A549 (cell line): ENCODE measurements around the gene DIP2C. TPM values are rescaled to one million over a fixed set of nuclear protein-coding genes. Genes with fewer than 3 reads are reported as not detected.

Source experiments
- ATAC-seq, 2 experiments: fragments of 200-7000 bp in 1 of 2; fragments of >200 bp in 1 of 2; cut with Nextera tagmentation in 1 of 2; cut with Tn5 transposase in 1 of 2; 3 replicates each; pipeline versions ENCODE4 v1.8.0 to v1.9.1; 2018 to 2020; ENCODE audit warnings: mild to moderate bottlenecking in 1 of 2, moderate library complexity in 1 of 2
- CTCF ChIA-PET: fragments of 300-600 bp; sonication (Branson Sonifier 250); formaldehyde crosslinking; extraction: SDS; loops from one replicate; lab custom pipeline; 2021; ENCODE audit warnings: antibody characterized with exemption, inconsistent platforms; lab: Yijun Ruan, JAX
- POLR2A ChIA-PET: fragments of 350-600 bp; formaldehyde crosslinking; extraction: SDS; loops from one replicate; lab custom pipeline; 2021; ENCODE audit warnings: antibody characterized with exemption, inconsistent platforms; lab: Yijun Ruan, JAX
- DNase-seq, 2 experiments: peaks; one replicate each; pipeline versions ENCODE4 v3.0.0 to v3.0.0-alpha.2; 2011 to 2016; ENCODE audit warnings: low read depth in 1 of 2, low spot score in 1 of 2
- FAIRE-seq: peaks from 2 replicates; lab custom pipeline; 2011; peaks lifted over from hg19 to GRCh38; lab: Jason Lieb, UNC
- H3K27ac ChIP-seq, 2 experiments: fragments of >200 bp; sonication (Bioruptor Twin); formaldehyde crosslinking; 3 replicates each; pipeline ENCODE4 v1.5.1; 2016 to 2017
- H3K4me1 ChIP-seq: fragments of >200 bp; sonication (Bioruptor Twin); formaldehyde crosslinking; 3 replicates; pipeline ENCODE4 v1.6.1; 2016
- H3K4me2 ChIP-seq: fragments of >200 bp; sonication (Bioruptor Twin); formaldehyde crosslinking; 3 replicates; pipeline ENCODE4 v1.6.1; 2016
- H3K4me3 ChIP-seq: fragments of >200 bp; sonication (Bioruptor Twin); formaldehyde crosslinking; 3 replicates; pipeline ENCODE4 v1.5.1; 2016
- H3K9me3 ChIP-seq: fragments of >200 bp; sonication (Bioruptor Twin); formaldehyde crosslinking; 3 replicates; pipeline ENCODE4 v1.6.1; 2016
- BHLHE40 ChIP-seq: IDR thresholded peaks from 2 replicates; pipeline ENCODE4 v1.6.1; 2012; ENCODE audit warnings: low read depth, low read length, inconsistent platforms
- CBX2 ChIP-seq: fragments of 200-600 bp; sonication (generic); IDR thresholded peaks from 2 replicates; pipeline ENCODE4 v1.6.1; 2016; ENCODE audit warnings: low read depth, mild to moderate bottlenecking, borderline replicate concordance
- CEBPB ChIP-seq, 2 experiments: fragments of >200 bp in 1 of 2; sonication (Bioruptor Twin) in 1 of 2; formaldehyde crosslinking in 1 of 2; IDR thresholded peaks; 2 replicates each; pipeline ENCODE4 v1.6.1; 2012 to 2016
- CHD4 ChIP-seq: fragments of 200-600 bp; sonication (generic); IDR thresholded peaks from 2 replicates; pipeline ENCODE4 v1.6.1; 2016; ENCODE audit warnings: antibody characterized with exemption, mild to moderate bottlenecking, borderline replicate concordance
- EHF ChIP-seq: fragments of 250-450 bp; sonication (Bioruptor Pico); IDR thresholded peaks from 2 replicates; pipeline ENCODE4 v1.5.0; 2020; ENCODE audit warnings: mild to moderate bottlenecking
- EHMT2 ChIP-seq: fragments of 200-600 bp; sonication (generic); IDR thresholded peaks from 2 replicates; pipeline ENCODE4 v1.6.1; 2016; ENCODE audit warnings: antibody characterized with exemption, low read depth, mild to moderate bottlenecking, moderate library complexity
- ESRRA ChIP-seq: fragments of 150-350 bp; IDR thresholded peaks from 2 replicates; pipeline ENCODE4 v1.6.1; 2014; ENCODE audit warnings: mild to moderate bottlenecking, low read length, borderline replicate concordance
- FOSB ChIP-seq: fragments of 250-450 bp; sonication (Bioruptor Pico); IDR thresholded peaks from 2 replicates; pipeline ENCODE4 v1.5.0; 2020; ENCODE audit warnings: mild to moderate bottlenecking, moderate library complexity
- FOSL2 ChIP-seq, 2 experiments: fragments of 450-650 bp in 1 of 2; fragments of >200 bp in 1 of 2; sonication (Bioruptor Twin) in 1 of 2; formaldehyde crosslinking; IDR thresholded peaks; 2 replicates each; pipeline versions ENCODE4 v1.5.0 to v1.6.1; 2016 to 2020; ENCODE audit warnings: mild to moderate bottlenecking in 1 of 2, moderate library complexity in 1 of 2
- HEYL ChIP-seq: fragments of 250-450 bp; sonication (Bioruptor Pico); IDR thresholded peaks from 2 replicates; pipeline ENCODE4 v1.8.0; 2021; ENCODE audit warnings: mild to moderate bottlenecking, moderate library complexity
- HMGXB4 ChIP-seq: fragments of 250-450 bp; sonication (Bioruptor Pico); IDR thresholded peaks from 2 replicates; pipeline ENCODE4 v1.5.0; 2021; ENCODE audit warnings: mild to moderate bottlenecking, moderate library complexity, borderline replicate concordance
- HOXA7 ChIP-seq: fragments of 250-450 bp; sonication (Bioruptor Pico); IDR thresholded peaks from 2 replicates; pipeline ENCODE4 v1.5.0; 2020; ENCODE audit warnings: mild to moderate bottlenecking, moderate library complexity
- KDM5A ChIP-seq: fragments of 200-600 bp; sonication (generic); IDR thresholded peaks from 2 replicates; pipeline ENCODE4 v1.6.1; 2016; ENCODE audit warnings: antibody characterized with exemption, mild to moderate bottlenecking
- MAFK ChIP-seq: fragments of 450-650 bp; IDR thresholded peaks from 2 replicates; pipeline ENCODE4 v1.6.1; 2014; ENCODE audit not compliant: partially characterized antibody
- MAX ChIP-seq: IDR thresholded peaks from 2 replicates; pipeline ENCODE4 v1.6.1; 2012
- MAZ ChIP-seq: fragments of 150-350 bp; IDR thresholded peaks from 2 replicates; pipeline ENCODE4 v1.6.1; 2014; ENCODE audit warnings: antibody characterized with exemption, low read depth, low read length, borderline replicate concordance
- NPAS2 ChIP-seq: fragments of 250-450 bp; sonication (Bioruptor Pico); IDR thresholded peaks from 2 replicates; pipeline ENCODE4 v1.8.0; 2022; ENCODE audit warnings: mild to moderate bottlenecking, moderate library complexity, borderline replicate concordance
- PHF8 ChIP-seq: fragments of 200-600 bp; sonication (generic); IDR thresholded peaks from 2 replicates; pipeline ENCODE4 v1.6.1; 2016; ENCODE audit warnings: low read depth, mild to moderate bottlenecking, antibody characterized with exemption, moderate library complexity, borderline replicate concordance
- POLR2AphosphoS2 ChIP-seq: conservative IDR thresholded peaks from 2 replicates; pipeline ENCODE4 v1.6.1; 2012; ENCODE audit warnings: low read length, improper control_type of control experiment, inconsistent platforms
- RFX5 ChIP-seq: fragments of 450-650 bp; IDR thresholded peaks from 2 replicates; pipeline ENCODE4 v1.7.1; 2014; ENCODE audit warnings: antibody characterized with exemption, mild to moderate bottlenecking, moderate library complexity
- TFCP2L1 ChIP-seq: fragments of 250-450 bp; sonication (Bioruptor Pico); IDR thresholded peaks from 2 replicates; pipeline ENCODE4 v1.5.0; 2021; ENCODE audit warnings: mild to moderate bottlenecking
- USF2 ChIP-seq: fragments of 450-650 bp; IDR thresholded peaks from 2 replicates; pipeline ENCODE4 v1.6.1; 2014; ENCODE audit warnings: antibody characterized with exemption
- ZC3H11A ChIP-seq: fragments of 450-650 bp; IDR thresholded peaks from 2 replicates; pipeline ENCODE4 v1.6.1; 2014; ENCODE audit warnings: antibody characterized with exemption, mild to moderate bottlenecking
- ZFP36 ChIP-seq: fragments of 450-650 bp; IDR thresholded peaks from 2 replicates; pipeline ENCODE4 v1.6.1; 2014; ENCODE audit warnings: borderline replicate concordance; ENCODE audit not compliant: partially characterized antibody
- ZSCAN20 ChIP-seq: fragments of 250-450 bp; sonication (Bioruptor Pico); IDR thresholded peaks from 2 replicates; pipeline ENCODE4 v1.8.0; 2022; ENCODE audit warnings: mild to moderate bottlenecking, moderate library complexity
- WGBS: methylation state at CpG from one replicate; pipeline ENCODE4 v1.1.6; 2017; ENCODE audit errors: missing lambda C conversion rate; 5-methylcytosine and 5-hydroxymethylcytosine counted together
- polyA plus RNA-seq, 4 experiments: library from polyadenylated mRNA; depleted of rRNA in 3 of 4; stranded (reverse); fragments of >200 nt; fragmentation: RNase III in 1 of 4; extraction: RNeasy Plus Mini Kit Qiagen cat#74134 plus additional on column Dnase treatment in 1 of 4; gene quantifications; 2 replicates in 3 of 4; 3 replicates in 1 of 4; pipeline ENCODE4 v1.2.3, GENCODE V29; 2011 to 2017
- TF ChIP-seq, protein P1 (sequence below): fragments of 200-600 bp; sonication (generic); IDR thresholded peaks from 2 replicates; pipeline ENCODE4 v1.6.1; 2016; ENCODE audit warnings: antibody characterized with exemption, mild to moderate bottlenecking, moderate library complexity
- TF ChIP-seq, protein P2 (sequence below): fragments of >200 bp; sonication (Bioruptor Twin); formaldehyde crosslinking; IDR thresholded peaks from 3 replicates; pipeline ENCODE4 v1.5.1; 2016

Gene DIP2C
- polyA plus RNA-seq, 2 of the 4 experiments (the other 2 are of a cell fraction), result 3.7 to 5.0 TPM

GRCh38 chr10:341081-341740 is 348.3 kb downstream of the DIP2C start (continued):
- TF ChIP-seq, protein P1, sequence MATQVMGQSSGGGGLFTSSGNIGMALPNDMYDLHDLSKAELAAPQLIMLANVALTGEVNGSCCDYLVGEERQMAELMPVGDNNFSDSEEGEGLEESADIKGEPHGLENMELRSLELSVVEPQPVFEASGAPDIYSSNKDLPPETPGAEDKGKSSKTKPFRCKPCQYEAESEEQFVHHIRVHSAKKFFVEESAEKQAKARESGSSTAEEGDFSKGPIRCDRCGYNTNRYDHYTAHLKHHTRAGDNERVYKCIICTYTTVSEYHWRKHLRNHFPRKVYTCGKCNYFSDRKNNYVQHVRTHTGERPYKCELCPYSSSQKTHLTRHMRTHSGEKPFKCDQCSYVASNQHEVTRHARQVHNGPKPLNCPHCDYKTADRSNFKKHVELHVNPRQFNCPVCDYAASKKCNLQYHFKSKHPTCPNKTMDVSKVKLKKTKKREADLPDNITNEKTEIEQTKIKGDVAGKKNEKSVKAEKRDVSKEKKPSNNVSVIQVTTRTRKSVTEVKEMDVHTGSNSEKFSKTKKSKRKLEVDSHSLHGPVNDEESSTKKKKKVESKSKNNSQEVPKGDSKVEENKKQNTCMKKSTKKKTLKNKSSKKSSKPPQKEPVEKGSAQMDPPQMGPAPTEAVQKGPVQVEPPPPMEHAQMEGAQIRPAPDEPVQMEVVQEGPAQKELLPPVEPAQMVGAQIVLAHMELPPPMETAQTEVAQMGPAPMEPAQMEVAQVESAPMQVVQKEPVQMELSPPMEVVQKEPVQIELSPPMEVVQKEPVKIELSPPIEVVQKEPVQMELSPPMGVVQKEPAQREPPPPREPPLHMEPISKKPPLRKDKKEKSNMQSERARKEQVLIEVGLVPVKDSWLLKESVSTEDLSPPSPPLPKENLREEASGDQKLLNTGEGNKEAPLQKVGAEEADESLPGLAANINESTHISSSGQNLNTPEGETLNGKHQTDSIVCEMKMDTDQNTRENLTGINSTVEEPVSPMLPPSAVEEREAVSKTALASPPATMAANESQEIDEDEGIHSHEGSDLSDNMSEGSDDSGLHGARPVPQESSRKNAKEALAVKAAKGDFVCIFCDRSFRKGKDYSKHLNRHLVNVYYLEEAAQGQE, result no peak
- TF ChIP-seq CBX2 (no peak), MAZ (no peak), KDM5A (no peak), EHF (no peak), CHD4 (no peak), RFX5 (no peak), NPAS2 (no peak), ESRRA (no peak)

DNA sequence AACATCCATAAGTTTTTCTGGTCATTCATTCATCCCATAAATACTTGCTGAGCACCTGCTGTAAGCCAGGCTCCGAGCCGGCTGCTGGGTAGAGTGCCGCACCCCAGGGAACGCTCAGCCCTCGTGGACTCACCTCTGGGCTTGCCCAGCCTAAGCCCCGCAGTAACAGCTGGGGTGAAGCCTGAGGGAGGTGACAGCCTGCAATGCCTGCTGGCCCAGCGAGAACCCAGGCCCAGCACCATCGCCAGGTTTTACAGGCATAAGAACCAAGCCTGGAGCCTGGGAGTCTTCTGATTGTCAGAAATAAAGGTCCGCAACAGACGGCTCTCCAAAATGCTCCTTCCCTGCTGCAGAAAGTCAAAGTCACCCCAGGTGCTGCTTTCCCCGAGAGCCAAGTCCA is 348.8 kb downstream of the DIP2C start:
- Histone ChIP-seq H3K4me3 (no peak overlapping the region), H3K4me1 (peaks cover 43% of the 10 kb centered on the region), H3K9me3 (no peaks in the 10 kb centered on the region), H3K4me2 (no peak overlapping the region), H3K27ac (no peak overlapping the region)
- no peak for DNase-seq
- WGBS, result 87% methylated on average over 8 of the region's 11 CpGs
- FAIRE-seq, result no peak
- TF ChIP-seq MAX, result no peak
- no peak for TF ChIP-seq EHMT2
- TF ChIP-seq, protein P2, sequence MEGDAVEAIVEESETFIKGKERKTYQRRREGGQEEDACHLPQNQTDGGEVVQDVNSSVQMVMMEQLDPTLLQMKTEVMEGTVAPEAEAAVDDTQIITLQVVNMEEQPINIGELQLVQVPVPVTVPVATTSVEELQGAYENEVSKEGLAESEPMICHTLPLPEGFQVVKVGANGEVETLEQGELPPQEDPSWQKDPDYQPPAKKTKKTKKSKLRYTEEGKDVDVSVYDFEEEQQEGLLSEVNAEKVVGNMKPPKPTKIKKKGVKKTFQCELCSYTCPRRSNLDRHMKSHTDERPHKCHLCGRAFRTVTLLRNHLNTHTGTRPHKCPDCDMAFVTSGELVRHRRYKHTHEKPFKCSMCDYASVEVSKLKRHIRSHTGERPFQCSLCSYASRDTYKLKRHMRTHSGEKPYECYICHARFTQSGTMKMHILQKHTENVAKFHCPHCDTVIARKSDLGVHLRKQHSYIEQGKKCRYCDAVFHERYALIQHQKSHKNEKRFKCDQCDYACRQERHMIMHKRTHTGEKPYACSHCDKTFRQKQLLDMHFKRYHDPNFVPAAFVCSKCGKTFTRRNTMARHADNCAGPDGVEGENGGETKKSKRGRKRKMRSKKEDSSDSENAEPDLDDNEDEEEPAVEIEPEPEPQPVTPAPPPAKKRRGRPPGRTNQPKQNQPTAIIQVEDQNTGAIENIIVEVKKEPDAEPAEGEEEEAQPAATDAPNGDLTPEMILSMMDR, result no peak
- no peak for TF ChIP-seq ZFP36
- TF ChIP-seq BHLHE40, result no peak
- no peak for TF ChIP-seq POLR2AphosphoS2
- no peak for TF ChIP-seq TFCP2L1
- no peak for TF ChIP-seq ZC3H11A
- TF ChIP-seq FOSL2 (IDR thresholded peaks at IDR 0.05), result no peak
- TF ChIP-seq FOSL2 (CRISPR knock-in tag; IDR thresholded peaks at IDR 0.05), result no peak
- no peak for TF ChIP-seq HOXA7 (CRISPR knock-in tag)
- no peak for TF ChIP-seq FOSB (CRISPR knock-in tag)
- no peak for TF ChIP-seq CEBPB (IDR thresholded peaks at IDR 0.05)
- TF ChIP-seq MAFK, result no peak
- TF ChIP-seq ZSCAN20 (CRISPR knock-in tag), result no peak
- no peak for TF ChIP-seq RFX5
- no peak for TF ChIP-seq HEYL (CRISPR knock-in tag)
- TF ChIP-seq ESRRA, result no peak
- TF ChIP-seq USF2, result no peak
- TF ChIP-seq PHF8, result no peak
- no peak for TF ChIP-seq HMGXB4
- POLR2A ChIA-PET, result no interaction called here
- no peak for ATAC-seq
- CTCF ChIA-PET, result no interaction called here
